Limb (tissue), 2 donors: ENCODE measurements around the gene PTPRU.

Experiments used
- DNase-seq, 2 donors: peaks; one replicate each; pipeline ENCODE4 v3.0.0-alpha.2; 2016; ENCODE audit errors: extremely low spot score in 2 of 2

Gene PTPRU

DNA sequence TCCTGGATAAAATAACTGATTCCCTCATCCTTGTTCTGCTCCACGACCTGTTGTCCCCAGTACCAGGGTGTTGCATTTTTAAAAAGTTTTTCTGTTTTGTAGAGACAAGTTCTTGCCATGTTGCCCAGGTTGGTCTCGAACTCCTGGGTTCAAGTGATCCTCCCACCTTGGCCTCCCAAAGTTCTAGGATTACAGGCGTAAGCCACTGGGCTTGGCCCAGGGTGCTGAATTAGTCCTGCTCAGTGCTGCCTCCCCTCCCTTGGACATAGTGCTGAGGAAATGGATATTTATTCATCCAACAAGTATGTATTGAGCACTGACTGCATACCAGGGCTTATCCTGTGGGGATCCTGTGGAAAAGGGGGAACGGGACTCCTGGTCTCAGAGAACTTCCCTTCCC, 126.4 kb downstream of the PTPRU start:
- DNase-seq, result no peak

DNA sequence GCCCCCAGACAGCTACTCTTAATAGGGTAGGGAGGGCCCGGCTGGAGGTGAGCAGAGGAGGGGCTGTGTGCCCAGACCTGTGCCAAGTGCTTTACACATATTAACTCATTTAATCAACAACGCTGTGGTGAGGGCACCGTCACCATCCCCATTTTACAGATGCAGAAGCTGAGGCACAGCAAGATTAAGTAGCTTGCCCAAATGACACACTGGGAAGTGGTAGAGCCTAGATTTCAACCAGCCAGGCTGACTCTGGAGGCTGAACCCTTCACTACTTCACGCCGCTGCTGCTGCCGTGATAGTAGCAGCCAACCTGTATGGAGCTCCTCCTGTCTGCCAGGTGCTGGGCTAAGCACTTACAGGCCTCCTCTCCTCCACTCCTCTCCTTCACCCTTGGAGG, 127.2 kb downstream of the PTPRU start:
- peak in 1 of 2 donors; percentile 13 for DNase-seq

DNA sequence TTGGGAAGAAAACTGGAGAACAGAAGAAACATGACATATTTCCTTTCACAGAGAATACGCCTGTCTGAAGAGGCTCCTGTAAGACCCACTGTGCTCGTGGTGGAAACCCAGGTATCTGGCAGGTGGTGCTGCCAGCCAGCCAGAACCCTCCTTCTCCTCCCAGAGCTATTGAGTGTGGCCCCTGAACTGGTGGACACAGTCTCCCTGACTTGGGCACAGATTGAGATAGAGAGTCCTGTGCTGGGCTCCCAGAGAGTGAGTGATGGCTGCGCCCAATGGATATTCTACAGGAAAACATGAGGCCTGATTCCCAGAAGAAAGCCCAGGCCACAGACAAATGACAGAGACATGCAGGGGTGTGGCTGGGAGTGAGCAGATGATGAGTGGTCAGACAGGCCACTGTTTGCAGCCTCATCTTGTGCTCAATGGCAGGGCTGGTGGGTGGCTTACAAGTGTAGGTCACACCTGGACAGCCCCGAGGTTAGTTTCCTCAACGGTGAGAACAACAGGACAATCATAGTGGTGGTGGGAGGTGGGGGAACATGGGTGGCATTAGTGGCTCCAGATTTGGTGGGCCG, 127.9 kb downstream of the PTPRU start:
- DNase-seq, result peak in 1 of 2 donors; percentile 17

DNA sequence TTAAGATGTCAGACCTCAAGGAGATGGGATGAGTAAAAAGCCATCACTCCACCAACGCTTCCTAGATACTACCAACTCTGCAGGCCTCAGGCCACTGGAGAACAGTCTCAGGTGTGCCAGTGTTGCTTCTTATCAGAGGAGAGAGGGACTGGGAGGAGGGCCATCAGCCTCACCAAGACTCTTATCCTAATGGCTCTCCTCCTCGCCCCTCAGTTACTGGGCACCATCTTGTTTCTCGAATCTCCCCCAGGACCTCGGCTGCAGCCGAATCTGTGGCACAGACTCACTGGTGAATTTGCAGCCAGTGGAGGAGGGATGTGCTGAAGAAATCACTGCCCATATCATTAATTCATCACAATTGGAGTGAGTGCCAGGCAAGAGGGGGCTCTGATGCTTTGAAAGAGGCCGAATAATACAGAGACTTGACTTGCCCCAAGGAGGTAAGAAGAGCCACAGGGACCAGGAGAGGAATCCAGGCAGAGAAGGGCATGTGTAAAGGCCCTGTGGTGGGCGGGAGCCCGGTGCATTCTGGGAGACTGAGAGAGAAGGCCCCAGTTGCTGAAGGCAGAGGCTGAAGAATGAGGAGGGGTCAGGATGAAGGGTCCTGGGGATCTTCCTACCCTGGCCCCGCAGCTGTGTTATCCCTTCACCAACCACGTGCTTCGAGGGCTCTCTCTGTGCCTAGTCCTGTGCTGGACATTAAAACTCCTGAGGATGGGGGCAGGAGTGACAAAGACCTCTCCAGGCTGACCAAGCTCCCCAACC, 129.8 kb downstream of the PTPRU start:
- peak in 1 of 2 donors; percentile 17 for DNase-seq

DNA sequence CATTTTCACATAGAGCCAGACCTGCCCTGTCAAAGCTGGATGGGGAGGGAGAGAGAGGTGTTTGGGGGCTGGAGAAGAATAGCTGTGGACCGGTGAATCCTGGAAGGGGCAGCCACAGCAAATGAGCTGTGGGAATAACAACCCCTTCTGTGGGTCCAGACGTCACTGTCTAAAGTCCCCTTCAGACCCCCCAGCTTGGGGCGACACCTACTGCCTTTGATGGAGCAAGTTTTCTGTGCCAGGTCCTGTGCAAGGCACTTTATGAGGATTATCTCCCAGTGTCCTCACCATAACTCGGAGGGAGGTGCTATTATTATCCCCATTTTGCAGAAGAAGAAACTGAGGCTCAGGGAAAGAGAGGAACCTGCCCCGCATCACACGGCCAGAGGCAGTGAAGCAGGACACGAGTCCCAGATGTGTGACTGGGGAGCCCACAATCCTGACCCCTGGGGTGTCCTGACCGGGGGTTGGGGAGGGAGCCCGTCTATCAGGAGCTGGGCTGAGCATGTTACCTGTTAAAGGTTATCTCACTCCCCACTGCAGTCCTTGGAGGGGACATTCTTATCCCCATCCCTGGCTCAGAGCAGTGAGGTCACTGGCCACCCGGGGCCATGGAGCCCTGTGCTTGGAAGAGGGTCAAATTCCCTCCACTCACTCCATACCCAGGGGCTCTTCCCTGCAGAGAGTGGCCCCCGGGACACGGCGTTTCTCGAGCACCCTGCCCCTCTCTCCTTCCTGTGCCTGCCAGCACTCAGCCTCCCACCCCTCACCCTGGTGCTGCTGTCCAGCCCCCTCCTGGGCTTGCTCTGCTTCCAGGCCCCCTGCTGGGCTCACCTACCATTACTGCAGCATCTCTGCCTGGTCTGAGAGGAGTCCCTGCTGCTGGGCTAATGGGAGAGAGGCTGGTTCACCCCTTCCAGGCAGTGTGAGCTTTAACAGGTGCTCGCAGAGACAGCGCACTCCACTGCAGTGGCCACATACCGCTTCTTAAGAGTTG, 132.9 kb downstream of the PTPRU start:
- peak in 1 of 2 donors; percentile 11 for DNase-seq

DNA sequence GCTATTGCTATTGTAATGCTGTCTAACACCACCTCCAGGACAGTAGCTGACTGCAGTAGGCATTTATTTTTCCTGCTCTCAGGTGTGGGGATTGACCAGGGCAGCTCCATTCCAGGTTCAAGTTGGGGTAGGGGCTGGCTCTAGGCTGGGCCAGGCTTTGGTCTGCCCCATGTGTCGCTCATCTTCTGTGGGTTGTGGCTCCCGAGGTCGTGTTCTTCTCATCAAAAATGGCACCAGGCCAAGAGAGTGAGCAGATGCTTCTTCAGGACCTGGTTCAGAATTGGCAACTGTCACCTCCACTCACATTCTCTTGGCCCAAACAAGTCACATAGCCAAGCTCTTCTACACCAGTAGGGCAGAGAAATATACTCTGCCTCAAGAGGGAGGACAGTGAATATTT, 133.7 kb downstream of the PTPRU start:
- peak in 1 of 2 donors; percentile 9 for DNase-seq

DNA sequence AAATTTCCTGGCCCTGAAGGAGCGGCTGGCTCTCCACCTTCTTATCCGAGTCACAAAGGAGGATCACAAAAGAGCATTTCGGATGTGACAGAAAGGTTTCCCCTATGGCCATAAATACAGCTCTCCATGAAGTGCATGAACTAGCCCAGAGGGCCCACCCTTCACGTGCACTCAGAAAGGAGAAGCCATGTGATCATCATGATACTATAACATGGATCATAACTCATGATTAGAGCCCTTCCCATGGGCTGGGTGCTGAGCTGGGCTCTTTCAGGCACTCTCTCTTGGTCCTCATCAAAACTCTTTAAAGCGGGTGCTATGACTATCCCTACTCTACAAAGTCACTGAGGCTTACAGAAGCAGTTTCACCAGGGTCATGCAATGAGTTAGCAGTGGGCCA, 135.0 kb downstream of the PTPRU start:
- no peak for DNase-seq

DNA sequence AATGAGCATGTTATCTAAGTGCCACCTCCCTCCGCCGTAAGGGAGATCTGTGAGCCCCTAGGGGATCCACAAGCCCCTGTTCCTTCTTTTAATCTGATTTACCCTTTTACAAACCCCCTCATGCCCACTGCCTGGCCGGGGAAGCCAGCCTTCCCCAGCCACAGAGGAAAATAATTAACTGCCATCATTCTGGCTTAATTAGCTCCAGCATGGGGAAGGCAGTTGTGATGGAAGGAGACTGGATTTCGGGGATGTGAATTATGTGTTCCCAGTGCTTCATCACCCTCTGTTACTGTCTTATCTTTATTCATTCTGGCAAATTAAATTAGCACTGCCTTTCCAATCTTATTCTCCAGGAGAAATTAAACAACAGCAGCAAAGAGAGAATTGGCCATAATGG, 135.8 kb downstream of the PTPRU start:
- DNase-seq, result no peak
